PFSK-1 (cell line): ENCODE results near the gene CLP1.
A peak's percentile ranks its signal among the peaks of the same experiment; 100 is the strongest.

Experiments
- FOXP2 ChIP-seq: optimal IDR thresholded peaks from 2 replicates; pipeline ENCODE3; 2011; ENCODE audit warnings: borderline replicate concordance, control low read depth, inconsistent platforms; ENCODE audit not compliant: insufficient read depth; ENCODE audit errors: extremely low read length, extremely low read depth
- POLR2AphosphoS5 ChIP-seq: IDR thresholded peaks from 2 replicates; pipeline ENCODE4 v1.6.1; 2012; ENCODE audit warnings: low read depth, mild to moderate bottlenecking, control low read depth, low read length, moderate library complexity
- REST ChIP-seq, 2 experiments: IDR thresholded peaks; 2 replicates each; pipeline versions ENCODE4 v1.6.1 to v1.8.0; 2011 to 2012; ENCODE audit warnings: low read depth in 2 of 2, low read length in 2 of 2, control low read depth in 1 of 2, inconsistent platforms in 1 of 2, mild to moderate bottlenecking in 1 of 2, moderate library complexity in 1 of 2; ENCODE audit not compliant: insufficient read depth in 1 of 2
- SIN3A ChIP-seq: IDR thresholded peaks from 2 replicates; pipeline ENCODE4 v1.6.1; 2012; ENCODE audit warnings: mild to moderate bottlenecking, low read length, moderate library complexity, borderline replicate concordance; ENCODE audit not compliant: insufficient read depth
- TAF1 ChIP-seq: IDR thresholded peaks from 2 replicates; pipeline ENCODE4 v1.6.1; 2012; ENCODE audit warnings: low read length, control low read depth, borderline replicate concordance; ENCODE audit not compliant: insufficient read depth

Gene CLP1

GRCh38 chr11:57663975-57664374 is 6.4 kb downstream of the CLP1 start:
- TF ChIP-seq POLR2AphosphoS5: no peak
- no peak for TF ChIP-seq FOXP2
- TF ChIP-seq TAF1: no peak
- no peak for TF ChIP-seq REST (IDR thresholded peaks at IDR 0.05; ENCODE audit: insufficient read depth in 1 of 2, low read depth in 2 of 2, low read length in 2 of 2)
- no peak for TF ChIP-seq SIN3A

DNA sequence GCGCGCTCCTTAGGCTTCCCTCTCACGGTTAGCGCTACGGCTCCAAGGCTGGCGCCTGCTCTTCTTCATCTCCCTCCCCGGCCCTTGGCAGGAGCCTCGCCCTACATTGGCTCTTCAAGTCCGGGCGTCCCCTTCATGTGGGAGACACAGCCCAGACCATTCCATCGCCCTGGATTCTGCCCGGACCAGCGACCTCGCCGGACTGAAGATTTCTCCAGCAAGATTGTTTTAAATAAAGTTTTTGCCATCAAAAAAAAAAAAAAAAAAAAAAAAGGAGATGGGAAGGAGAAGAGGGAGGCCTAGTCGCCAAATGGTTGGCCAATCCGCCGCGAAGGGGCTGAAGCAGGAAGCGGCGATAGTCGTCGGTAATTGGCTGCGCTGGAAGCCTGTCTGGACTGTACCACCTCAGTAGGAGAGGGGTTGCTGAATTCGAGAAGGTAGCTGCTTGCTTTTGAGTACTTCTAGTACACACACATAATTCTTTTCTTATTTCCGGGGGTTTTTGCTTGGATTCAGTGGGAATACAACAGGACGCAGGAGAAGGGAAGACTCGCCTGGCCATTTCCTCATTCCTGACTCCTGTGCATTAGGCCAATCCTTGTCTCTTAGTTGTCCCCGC is 9.7 kb downstream of the CLP1 start:
- TF ChIP-seq REST (IDR thresholded peaks at IDR 0.05; ENCODE audit: insufficient read depth in 1 of 2, low read depth in 2 of 2, low read length in 2 of 2): no peak
- TF ChIP-seq TAF1: peak; percentile 89
- TF ChIP-seq POLR2AphosphoS5: peak; percentile 88

GRCh38 chr11:57667736-57668433 is 10.3 kb downstream of the CLP1 start, which contains the start of gene ZDHHC5:
TSS of gene ZDHHC5 (plus strand) at chr11:57668114. CDS start at chr11:57673091, 4,977 bp downstream.
- peak; percentile 81 for TF ChIP-seq POLR2AphosphoS5
- peak; percentile 88 for TF ChIP-seq TAF1
- TF ChIP-seq FOXP2: peak; percentile 64
- TF ChIP-seq REST (IDR thresholded peaks at IDR 0.05; ENCODE audit: insufficient read depth in 1 of 2, low read depth in 2 of 2, low read length in 2 of 2): 0 out of 4 replicates have a peak, but pooled peaks of 1 of the 2 experiments have one; percentile 42
- TF ChIP-seq SIN3A: 0 out of 2 replicates have a peak, but pooled peaks have one; percentile 66

- TF ChIP-seq TAF1: no peak
- TF ChIP-seq SIN3A: no peak
- TF ChIP-seq FOXP2: no peak
- TF ChIP-seq REST (IDR thresholded peaks at IDR 0.05; ENCODE audit: insufficient read depth in 1 of 2, low read depth in 2 of 2, low read length in 2 of 2): no peak
- no peak; the same call in 1 of the 2 replicates for TF ChIP-seq POLR2AphosphoS5
Observed at GRCh38 chr11:57668434-57668782, 10.8 kb downstream of the CLP1 start.
